HCT116 (cell line): Measurements from ENCODE around the gene WWP2.

Source experiments
- CEBPB ChIP-seq: IDR thresholded peaks from 2 replicates; pipeline ENCODE4 v1.6.1; 2012; ENCODE audit warnings: low read depth
- EZH2 ChIP-seq: fragments of 200-600 bp; sonication (generic); IDR thresholded peaks from 2 replicates; pipeline ENCODE4 v1.6.1; 2017; ENCODE audit warnings: antibody characterized with exemption, mixed run types
- JUND ChIP-seq: IDR thresholded peaks from 2 replicates; pipeline ENCODE4 v1.6.1; 2012
- POLR2AphosphoS5 ChIP-seq: IDR thresholded peaks from 2 replicates; pipeline ENCODE4 v1.6.1; 2011; ENCODE audit warnings: mild to moderate bottlenecking, low read depth, low read length, moderate library complexity
- RAD21 ChIP-seq: IDR thresholded peaks from 2 replicates; pipeline ENCODE4 v1.6.1; 2012; ENCODE audit warnings: low read depth, mild to moderate bottlenecking
- SP1 ChIP-seq: IDR thresholded peaks from 2 replicates; pipeline ENCODE4 v1.6.1; 2012; ENCODE audit warnings: low read depth
- SRF ChIP-seq: IDR thresholded peaks from 2 replicates; pipeline ENCODE4 v1.6.1; 2012; ENCODE audit warnings: low read depth
- TCF7L2 ChIP-seq: IDR thresholded peaks from 2 replicates; pipeline ENCODE4 v1.7.0; 2011; ENCODE audit warnings: borderline replicate concordance, inconsistent platforms; ENCODE audit not compliant: insufficient read depth, insufficient read length; ENCODE audit errors: extremely low read depth
- TF ChIP-seq, protein P1 (sequence below), 3 experiments: fragments of 200-600 bp in 1 of 3; sonication (generic) in 1 of 3; IDR thresholded peaks in 2 of 3; conservative IDR thresholded peaks in 1 of 3; 2 replicates each; pipeline ENCODE4 v1.5.1; 2012 to 2017; ENCODE audit warnings: low read depth in 2 of 3, low read length in 2 of 3, antibody characterized with exemption in 1 of 3, borderline replicate concordance in 1 of 3, control low read depth in 1 of 3, mild to moderate bottlenecking in 1 of 3, mixed read lengths in 1 of 3, mixed run types in 1 of 3, moderate library complexity in 1 of 3; ENCODE audit not compliant: insufficient read depth in 1 of 3
- TF ChIP-seq, protein P2 (sequence below): IDR thresholded peaks from 2 replicates; pipeline ENCODE4 v1.6.1; 2012
- TF ChIP-seq, protein P3 (sequence below): IDR thresholded peaks from 2 replicates; pipeline ENCODE4 v1.6.1; 2012; ENCODE audit warnings: low read depth
- TF ChIP-seq, protein P4 (sequence below): IDR thresholded peaks from 2 replicates; pipeline ENCODE4 v1.6.1; 2012

DNA sequence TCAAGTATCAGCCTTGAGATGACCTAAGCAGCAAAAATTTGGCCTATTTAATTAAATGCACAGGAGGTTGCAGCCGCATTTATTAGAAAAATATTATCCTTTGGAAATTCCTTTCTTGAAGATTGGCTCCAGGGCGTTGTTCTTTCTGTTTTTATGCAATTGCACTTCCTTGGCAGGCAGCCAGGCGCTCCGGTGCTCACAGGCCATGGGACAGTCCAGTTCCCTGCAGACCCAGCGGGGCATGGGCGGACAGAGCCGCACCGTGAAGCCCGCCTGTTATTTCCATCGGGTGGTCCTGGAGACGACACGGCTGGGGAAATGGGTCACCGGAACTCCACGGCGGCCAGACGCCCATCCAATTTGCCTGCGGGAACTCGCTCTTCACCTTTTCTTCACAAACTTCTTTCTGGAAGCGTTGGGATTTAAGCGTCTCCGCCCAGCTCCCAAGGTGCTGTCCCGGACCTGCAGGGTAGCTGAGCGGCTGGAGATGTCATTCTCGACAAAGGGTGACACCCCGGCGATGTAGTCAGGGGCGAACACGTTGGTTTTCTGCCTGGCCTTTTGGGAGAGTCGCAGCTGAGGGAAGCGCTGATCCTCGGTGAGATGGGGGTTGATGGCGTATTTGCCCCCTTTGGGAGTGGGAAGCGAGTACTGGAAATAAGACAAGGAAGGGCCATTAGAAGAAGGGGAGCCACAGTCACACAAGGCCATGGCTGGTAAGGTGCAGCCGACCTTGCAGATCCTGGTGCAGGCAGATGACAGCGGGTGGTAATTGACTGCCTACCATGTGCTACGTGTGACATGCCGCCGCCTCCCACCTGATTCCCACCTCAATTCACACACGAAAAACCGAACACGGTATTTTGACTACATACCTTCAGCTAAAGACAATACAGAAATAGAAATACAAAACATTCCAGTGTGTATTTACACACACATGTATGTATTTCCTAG, 19.9 kb upstream of the WWP2 start:
- TF ChIP-seq, protein P1, sequence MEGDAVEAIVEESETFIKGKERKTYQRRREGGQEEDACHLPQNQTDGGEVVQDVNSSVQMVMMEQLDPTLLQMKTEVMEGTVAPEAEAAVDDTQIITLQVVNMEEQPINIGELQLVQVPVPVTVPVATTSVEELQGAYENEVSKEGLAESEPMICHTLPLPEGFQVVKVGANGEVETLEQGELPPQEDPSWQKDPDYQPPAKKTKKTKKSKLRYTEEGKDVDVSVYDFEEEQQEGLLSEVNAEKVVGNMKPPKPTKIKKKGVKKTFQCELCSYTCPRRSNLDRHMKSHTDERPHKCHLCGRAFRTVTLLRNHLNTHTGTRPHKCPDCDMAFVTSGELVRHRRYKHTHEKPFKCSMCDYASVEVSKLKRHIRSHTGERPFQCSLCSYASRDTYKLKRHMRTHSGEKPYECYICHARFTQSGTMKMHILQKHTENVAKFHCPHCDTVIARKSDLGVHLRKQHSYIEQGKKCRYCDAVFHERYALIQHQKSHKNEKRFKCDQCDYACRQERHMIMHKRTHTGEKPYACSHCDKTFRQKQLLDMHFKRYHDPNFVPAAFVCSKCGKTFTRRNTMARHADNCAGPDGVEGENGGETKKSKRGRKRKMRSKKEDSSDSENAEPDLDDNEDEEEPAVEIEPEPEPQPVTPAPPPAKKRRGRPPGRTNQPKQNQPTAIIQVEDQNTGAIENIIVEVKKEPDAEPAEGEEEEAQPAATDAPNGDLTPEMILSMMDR (IDR thresholded peaks at IDR 0.05 in 2 of 3, conservative IDR thresholded peaks at IDR 0.05 in 1 of 3; ENCODE audit: borderline replicate concordance in 1 of 3, insufficient read depth in 1 of 3, low read depth in 2 of 3, low read length in 2 of 3): no peak
- TF ChIP-seq POLR2AphosphoS5 (no peak), TCF7L2 (no peak), SP1 (no peak), SRF (no peak), JUND (no peak), CEBPB (no peak), RAD21 (no peak), EZH2 (no peak)
- TF ChIP-seq, protein P2, sequence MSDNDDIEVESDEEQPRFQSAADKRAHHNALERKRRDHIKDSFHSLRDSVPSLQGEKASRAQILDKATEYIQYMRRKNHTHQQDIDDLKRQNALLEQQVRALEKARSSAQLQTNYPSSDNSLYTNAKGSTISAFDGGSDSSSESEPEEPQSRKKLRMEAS: no peak
- TF ChIP-seq, protein P3, sequence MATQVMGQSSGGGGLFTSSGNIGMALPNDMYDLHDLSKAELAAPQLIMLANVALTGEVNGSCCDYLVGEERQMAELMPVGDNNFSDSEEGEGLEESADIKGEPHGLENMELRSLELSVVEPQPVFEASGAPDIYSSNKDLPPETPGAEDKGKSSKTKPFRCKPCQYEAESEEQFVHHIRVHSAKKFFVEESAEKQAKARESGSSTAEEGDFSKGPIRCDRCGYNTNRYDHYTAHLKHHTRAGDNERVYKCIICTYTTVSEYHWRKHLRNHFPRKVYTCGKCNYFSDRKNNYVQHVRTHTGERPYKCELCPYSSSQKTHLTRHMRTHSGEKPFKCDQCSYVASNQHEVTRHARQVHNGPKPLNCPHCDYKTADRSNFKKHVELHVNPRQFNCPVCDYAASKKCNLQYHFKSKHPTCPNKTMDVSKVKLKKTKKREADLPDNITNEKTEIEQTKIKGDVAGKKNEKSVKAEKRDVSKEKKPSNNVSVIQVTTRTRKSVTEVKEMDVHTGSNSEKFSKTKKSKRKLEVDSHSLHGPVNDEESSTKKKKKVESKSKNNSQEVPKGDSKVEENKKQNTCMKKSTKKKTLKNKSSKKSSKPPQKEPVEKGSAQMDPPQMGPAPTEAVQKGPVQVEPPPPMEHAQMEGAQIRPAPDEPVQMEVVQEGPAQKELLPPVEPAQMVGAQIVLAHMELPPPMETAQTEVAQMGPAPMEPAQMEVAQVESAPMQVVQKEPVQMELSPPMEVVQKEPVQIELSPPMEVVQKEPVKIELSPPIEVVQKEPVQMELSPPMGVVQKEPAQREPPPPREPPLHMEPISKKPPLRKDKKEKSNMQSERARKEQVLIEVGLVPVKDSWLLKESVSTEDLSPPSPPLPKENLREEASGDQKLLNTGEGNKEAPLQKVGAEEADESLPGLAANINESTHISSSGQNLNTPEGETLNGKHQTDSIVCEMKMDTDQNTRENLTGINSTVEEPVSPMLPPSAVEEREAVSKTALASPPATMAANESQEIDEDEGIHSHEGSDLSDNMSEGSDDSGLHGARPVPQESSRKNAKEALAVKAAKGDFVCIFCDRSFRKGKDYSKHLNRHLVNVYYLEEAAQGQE: no peak
- TF ChIP-seq, protein P4, sequence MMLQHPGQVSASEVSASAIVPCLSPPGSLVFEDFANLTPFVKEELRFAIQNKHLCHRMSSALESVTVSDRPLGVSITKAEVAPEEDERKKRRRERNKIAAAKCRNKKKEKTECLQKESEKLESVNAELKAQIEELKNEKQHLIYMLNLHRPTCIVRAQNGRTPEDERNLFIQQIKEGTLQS: no peak
